Islet precursor cell (in vitro differentiated cells): ENCODE data around the gene PGF.

ENCODE experiments used
- DNase-seq: peaks from one replicate; pipeline ENCODE4 v3.0.0-alpha.2; 2018

Gene PGF

DNA sequence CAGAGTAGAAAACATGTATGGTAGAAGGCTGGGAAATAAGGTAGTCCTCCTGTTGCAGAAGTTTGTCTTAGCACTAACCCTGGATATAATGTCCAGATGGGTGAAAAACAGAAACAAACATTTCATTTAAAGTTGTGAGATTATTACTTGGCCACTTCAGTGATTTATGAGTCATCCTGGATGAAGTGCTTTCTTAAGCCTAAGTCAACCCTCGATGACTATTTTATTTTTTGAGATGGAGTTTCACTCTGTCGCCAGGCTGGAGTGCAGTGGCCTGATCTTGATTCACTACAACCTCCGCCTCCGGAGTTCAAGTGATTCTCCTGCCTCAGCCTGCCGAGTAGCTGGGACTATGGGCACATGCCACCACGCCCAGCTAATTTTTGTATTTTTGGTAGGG, 63.5 kb downstream of the PGF start:
- DNase-seq: no peak
